Measurements from ENCODE around the gene KRTAP10-12. TPM values are rescaled to one million over a fixed set of nuclear protein-coding genes. Genes with fewer than 3 reads are reported as not detected.
"Not testable (repeated sequence)": the region's sequence is repeated elsewhere in the genome, so short reads cannot be mapped to it uniquely, and the experiment has no call there.

KRTAP10-12 gene, protein sequence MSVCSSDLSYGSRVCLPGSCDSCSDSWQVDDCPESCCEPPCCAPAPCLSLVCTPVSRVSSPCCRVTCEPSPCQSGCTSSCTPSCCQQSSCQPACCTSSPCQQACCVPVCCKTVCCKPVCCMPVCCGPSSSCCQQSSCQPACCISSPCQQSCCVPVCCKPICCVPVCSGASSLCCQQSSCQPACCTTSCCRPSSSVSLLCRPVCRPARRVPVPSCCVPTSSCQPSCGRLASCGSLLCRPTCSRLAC
- total RNA-seq = not detected

DNA sequence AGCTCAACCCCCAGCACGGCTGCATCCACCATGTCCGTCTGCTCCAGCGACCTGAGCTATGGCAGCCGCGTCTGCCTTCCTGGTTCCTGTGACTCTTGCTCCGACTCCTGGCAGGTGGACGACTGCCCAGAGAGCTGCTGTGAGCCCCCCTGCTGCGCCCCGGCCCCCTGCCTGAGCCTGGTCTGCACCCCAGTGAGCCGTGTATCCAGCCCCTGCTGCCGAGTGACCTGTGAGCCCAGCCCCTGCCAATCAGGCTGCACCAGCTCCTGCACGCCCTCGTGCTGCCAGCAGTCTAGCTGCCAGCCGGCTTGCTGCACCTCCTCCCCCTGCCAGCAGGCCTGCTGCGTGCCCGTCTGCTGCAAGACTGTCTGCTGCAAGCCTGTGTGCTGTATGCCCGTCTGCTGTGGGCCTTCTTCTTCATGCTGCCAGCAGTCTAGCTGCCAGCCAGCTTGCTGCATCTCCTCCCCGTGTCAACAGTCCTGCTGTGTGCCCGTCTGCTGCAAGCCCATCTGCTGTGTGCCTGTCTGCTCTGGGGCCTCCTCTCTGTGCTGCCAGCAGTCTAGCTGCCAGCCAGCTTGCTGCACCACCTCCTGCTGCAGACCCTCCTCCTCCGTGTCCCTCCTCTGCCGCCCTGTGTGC is at the start of gene KRTAP10-12:
TSS of gene KRTAP10-12 (plus strand) at position 1 of the 639 bp plus-strand sequence. CDS start at position 31, 30 bp downstream.
- DNase-seq (ENCODE audit: low spot score in 2 of 2); H3K36me3 ChIP-seq; H3K4me1 ChIP-seq; H3K4me3 ChIP-seq; H3K27ac ChIP-seq: not testable (repeated sequence)
- 48 to 54% methylated on average over 14 to 20 of the region's 21 CpGs for WGBS, 2 donors
- Histone ChIP-seq H3K9me3 (peaks cover 0 to 30% (median 8%) of the 10 kb centered on the region in 4 donors), H3K27me3 (peaks cover 0 to 60% of the 10 kb centered on the region in 2 donors)

DNA sequence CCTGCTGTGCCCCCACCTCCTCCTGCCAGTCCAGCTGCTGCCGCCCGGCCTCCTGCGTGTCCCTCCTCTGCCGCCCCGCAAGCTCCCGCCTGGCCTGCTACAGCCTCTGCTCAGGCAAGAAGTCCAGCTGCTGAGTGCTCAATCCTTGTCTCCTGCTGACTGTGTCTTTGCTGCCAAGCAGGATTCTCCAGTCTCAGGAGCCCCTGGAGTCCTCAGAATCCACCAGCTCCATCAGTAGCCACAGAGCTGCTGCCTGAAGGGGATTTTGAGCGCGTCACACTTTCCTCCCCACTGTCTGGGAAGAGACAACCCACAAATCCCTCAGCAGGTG is 49.8 kb upstream of the KRTAP10-12 start:
- TF ChIP-seq, protein P1, sequence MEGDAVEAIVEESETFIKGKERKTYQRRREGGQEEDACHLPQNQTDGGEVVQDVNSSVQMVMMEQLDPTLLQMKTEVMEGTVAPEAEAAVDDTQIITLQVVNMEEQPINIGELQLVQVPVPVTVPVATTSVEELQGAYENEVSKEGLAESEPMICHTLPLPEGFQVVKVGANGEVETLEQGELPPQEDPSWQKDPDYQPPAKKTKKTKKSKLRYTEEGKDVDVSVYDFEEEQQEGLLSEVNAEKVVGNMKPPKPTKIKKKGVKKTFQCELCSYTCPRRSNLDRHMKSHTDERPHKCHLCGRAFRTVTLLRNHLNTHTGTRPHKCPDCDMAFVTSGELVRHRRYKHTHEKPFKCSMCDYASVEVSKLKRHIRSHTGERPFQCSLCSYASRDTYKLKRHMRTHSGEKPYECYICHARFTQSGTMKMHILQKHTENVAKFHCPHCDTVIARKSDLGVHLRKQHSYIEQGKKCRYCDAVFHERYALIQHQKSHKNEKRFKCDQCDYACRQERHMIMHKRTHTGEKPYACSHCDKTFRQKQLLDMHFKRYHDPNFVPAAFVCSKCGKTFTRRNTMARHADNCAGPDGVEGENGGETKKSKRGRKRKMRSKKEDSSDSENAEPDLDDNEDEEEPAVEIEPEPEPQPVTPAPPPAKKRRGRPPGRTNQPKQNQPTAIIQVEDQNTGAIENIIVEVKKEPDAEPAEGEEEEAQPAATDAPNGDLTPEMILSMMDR (IDR thresholded peaks at IDR 0.05) = no peak
- TF ChIP-seq POLR2A (IDR thresholded peaks at IDR 0.05) (no peak), EP300 (IDR thresholded peaks at IDR 0.05) (no peak)
- no peaks in the 10 kb centered on the region for H3K36me3 ChIP-seq
- H3K27me3 ChIP-seq = no peaks in the 10 kb centered on the region
- no peak for DNase-seq (ENCODE audit: low spot score in 2 of 2)
- peaks cover 0 to 41% (median 4%) of the 10 kb centered on the region in 4 donors for H3K9me3 ChIP-seq
- no peak overlapping the region for H3K27ac ChIP-seq
- WGBS, 2 donors = 52 to 64% methylated on average over 8 of the region's 8 CpGs
- no peak overlapping the region for H3K4me3 ChIP-seq
- no peaks in the 10 kb centered on the region for H3K4me1 ChIP-seq

DNA sequence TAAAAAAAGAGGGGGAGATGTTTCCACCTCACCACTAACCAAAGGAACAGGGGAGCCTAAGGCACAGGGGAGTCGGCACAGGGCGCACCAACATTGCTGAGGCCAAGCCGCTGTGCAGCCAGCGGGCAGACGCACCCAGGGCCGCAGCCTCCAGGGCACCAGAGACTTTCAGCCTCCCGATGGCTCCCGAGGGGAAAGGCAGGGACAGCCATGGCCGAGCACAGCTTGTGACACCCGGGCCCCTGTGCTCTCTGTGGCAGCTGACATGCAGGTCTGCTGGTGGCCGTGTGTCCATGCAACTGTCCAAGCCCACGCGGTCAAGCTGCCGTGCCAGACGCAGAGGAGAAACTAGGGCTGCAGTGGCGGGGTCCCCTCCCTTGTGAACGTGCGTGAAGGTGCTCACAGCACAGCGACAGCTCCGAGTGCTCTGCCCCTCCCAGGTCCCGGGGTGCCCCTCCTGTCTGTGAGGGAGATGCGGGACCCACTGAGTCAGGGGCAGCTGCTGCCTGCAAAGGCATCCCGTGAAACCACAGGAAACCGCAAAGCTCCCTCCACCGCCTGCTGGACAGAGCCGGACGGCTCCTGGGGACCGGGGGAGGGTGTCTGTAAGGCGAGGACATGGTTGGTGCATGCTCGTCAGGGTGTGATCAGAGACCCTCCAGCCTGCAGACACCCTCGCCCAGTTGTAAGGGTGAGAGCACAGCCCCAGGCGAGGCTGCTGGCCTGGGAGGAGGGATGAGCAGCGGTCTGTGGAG is 48.2 kb upstream of the KRTAP10-12 start:
- no peak for DNase-seq (ENCODE audit: low spot score in 2 of 2)
- Histone ChIP-seq H3K4me3 (no peak overlapping the region), H3K27me3 (no peaks in the 10 kb centered on the region), H3K27ac (no peak overlapping the region), H3K36me3 (no peaks in the 10 kb centered on the region), H3K4me1 (no peaks in the 10 kb centered on the region), H3K9me3 (peaks cover 0 to 32% (median 4%) of the 10 kb centered on the region in 4 donors)
- WGBS, 2 donors = 68 to 69% methylated on average over 26 to 28 of the region's 33 CpGs
- no peak for TF ChIP-seq EP300 (IDR thresholded peaks at IDR 0.05)
- TF ChIP-seq POLR2A (IDR thresholded peaks at IDR 0.05) = no peak
- TF ChIP-seq, protein P1 (IDR thresholded peaks at IDR 0.05) = no peak

DNA sequence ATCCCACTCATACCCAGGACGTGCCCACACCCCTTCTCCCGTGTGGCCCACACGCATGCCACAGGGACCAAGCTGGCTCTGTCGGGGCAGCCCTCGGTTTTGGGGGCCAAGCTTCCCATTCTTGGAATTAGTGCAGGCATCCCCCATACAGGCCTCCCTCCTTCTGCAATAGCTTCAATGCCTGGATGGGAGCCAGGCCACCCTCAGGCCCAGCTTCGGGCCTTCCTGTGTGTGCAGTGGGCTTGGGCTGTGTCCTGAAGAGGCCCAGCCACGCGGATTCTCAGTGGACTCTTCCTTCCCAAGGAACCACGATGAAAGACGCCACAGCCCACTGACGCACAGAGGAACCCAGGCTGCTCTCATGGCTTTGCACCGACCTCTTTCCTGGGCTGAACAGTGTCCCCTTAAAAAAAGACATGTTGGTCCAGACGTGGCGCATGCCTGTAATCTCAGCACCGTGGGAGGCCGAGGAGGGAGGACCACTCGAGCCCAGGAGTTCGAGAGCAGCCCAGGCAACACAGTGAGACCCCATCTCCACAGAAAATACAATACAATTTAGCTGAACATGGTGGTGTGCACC is 47.4 kb upstream of the KRTAP10-12 start:
- Histone ChIP-seq H3K27ac (no peak overlapping the region), H3K27me3 (no peaks in the 10 kb centered on the region), H3K4me1 (no peaks in the 10 kb centered on the region), H3K36me3 (no peaks in the 10 kb centered on the region), H3K9me3 (peaks cover 0 to 23% (median 4%) of the 10 kb centered on the region in 4 donors), H3K4me3 (no peak overlapping the region)
- TF ChIP-seq EP300 (IDR thresholded peaks at IDR 0.05) (no peak), POLR2A (IDR thresholded peaks at IDR 0.05) (no peak)
- TF ChIP-seq, protein P1 (IDR thresholded peaks at IDR 0.05) = no peak
- DNase-seq (ENCODE audit: low spot score in 2 of 2) = no peak
- WGBS, 2 donors = 68 to 76% methylated on average over 15 to 18 of the region's 18 CpGs

DNA sequence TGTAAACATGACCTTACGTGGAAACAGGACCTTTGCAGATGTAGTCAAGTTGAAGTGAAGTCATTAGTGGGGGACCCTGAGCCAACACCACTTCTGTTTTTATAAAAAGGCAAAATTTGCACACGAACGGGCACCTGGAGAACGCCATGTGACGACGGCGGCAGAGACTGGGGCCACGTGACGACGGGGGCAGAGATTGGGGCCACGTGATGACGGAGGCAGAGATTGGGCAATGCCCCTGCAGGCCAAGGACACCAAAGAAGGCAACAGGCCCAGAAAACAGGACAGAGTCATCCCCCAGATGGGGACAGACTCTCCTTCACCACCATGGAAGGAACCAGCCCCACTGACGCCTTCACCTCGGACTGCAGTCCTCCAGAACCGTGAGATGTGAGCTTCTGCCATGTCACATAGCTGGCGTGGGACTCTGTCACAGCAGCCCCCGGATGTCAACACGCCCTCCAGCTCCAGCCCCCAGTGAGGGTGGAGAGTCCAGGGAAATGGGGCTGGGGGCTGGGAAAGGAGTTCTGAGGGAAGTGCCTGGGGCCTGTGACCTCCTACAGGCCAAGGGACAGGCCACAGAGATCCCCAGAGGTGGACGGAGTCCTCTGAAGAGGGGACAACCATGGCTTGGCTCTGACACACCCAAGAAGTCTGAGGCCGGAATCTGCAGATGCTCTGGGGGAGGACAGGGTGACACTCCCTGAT is 46.6 kb upstream of the KRTAP10-12 start:
- peaks cover 0 to 15% (median under 1%) of the 10 kb centered on the region in 4 donors for H3K9me3 ChIP-seq
- no peak overlapping the region for H3K4me3 ChIP-seq
- no peaks in the 10 kb centered on the region for H3K27me3 ChIP-seq
- no peaks in the 10 kb centered on the region for H3K36me3 ChIP-seq
- H3K4me1 ChIP-seq = no peaks in the 10 kb centered on the region
- no peak overlapping the region for H3K27ac ChIP-seq
- TF ChIP-seq EP300 (IDR thresholded peaks at IDR 0.05) (no peak), POLR2A (IDR thresholded peaks at IDR 0.05) (no peak)
- TF ChIP-seq, protein P1 (IDR thresholded peaks at IDR 0.05) = no peak
- 87 to 91% methylated on average over 20 of the region's 20 CpGs for WGBS, 2 donors
- DNase-seq (ENCODE audit: low spot score in 2 of 2) = no peak

All from tibial nerve (tissue), 4 donors.